Measurements from ENCODE around the gene SERINC4. TPM values are rescaled to one million over a fixed set of nuclear protein-coding genes. Genes with fewer than 3 reads are reported as not detected.

Gene SERINC4
- total and polyA plus RNA-seq, 9 of the 15 experiments (the other 6 are each of a cell fraction or from before 2014, with no cell fraction given): 0.14 to 0.86 (median 0.18) TPM; not detected in 2

- TF ChIP-seq TEAD2 (tag; IDR thresholded peaks at IDR 0.05): no peak
- peak; percentile 96 for TF ChIP-seq SUPT5H (IDR thresholded peaks at IDR 0.05)
- TF ChIP-seq MAX (CRISPR knock-in tag; IDR thresholded peaks at IDR 0.05): peak; percentile 98
- peak; percentile 13; the same call in 1 of the 2 replicates for TF ChIP-seq MXI1 (IDR thresholded peaks at IDR 0.05; ENCODE audit: low read depth, low read length)
- no peak for TF ChIP-seq RHOXF2B (CRISPR knock-in tag; conservative IDR thresholded peaks at IDR 0.05)
- TF ChIP-seq SP2 (IDR thresholded peaks at IDR 0.05; ENCODE audit: extremely low read depth, low read depth, low read length, poor library complexity, severe bottlenecking): peak; percentile 49
- no peak for TF ChIP-seq ZNF165 (CRISPR knock-in tag; IDR thresholded peaks at IDR 0.05; ENCODE audit: borderline replicate concordance)
- peak; percentile 2 for TF ChIP-seq ZFP36 (IDR thresholded peaks at IDR 0.05; ENCODE audit: low read depth, low read length, partially characterized antibody)
- no peak for TF ChIP-seq PRPF4 (IDR thresholded peaks at IDR 0.05; ENCODE audit: insufficient read depth, low read depth, low read length, poor library complexity, severe bottlenecking)
- no peak for TF ChIP-seq NCOA4 (IDR thresholded peaks at IDR 0.05; ENCODE audit: partially characterized antibody)
- TF ChIP-seq ZNF24 (IDR thresholded peaks at IDR 0.05): no peak; the same call in 1 of the 2 replicates
- TF ChIP-seq ZNF384 (IDR thresholded peaks at IDR 0.05; ENCODE audit: low read depth, low read length): peak; percentile 63; the same call in 1 of the 2 replicates
- no peak for TF ChIP-seq SMAD3 (CRISPR knock-in tag; conservative IDR thresholded peaks at IDR 0.05)
- TF ChIP-seq ZNF589 (CRISPR knock-in tag; IDR thresholded peaks at IDR 0.05; ENCODE audit: low read depth): peak; percentile 64; the same call in 1 of the 2 replicates
- TF ChIP-seq HEY1 (CRISPR knock-in tag; IDR thresholded peaks at IDR 0.05; ENCODE audit: borderline replicate concordance): no peak
- peak; percentile 92 for TF ChIP-seq RNF2 (IDR thresholded peaks at IDR 0.05)
- no peak for TF ChIP-seq MED1 (CRISPR knock-in tag; IDR thresholded peaks at IDR 0.05; ENCODE audit: borderline replicate concordance)
- TF ChIP-seq ILK (tag; IDR thresholded peaks at IDR 0.05; ENCODE audit: borderline replicate concordance, low read depth): no peak
- TF ChIP-seq BCL6 (CRISPR knock-in tag; IDR thresholded peaks at IDR 0.05): no peak
- TF ChIP-seq ARID2 (IDR thresholded peaks at IDR 0.05): 0 out of 2 replicates have a peak, but pooled peaks have one; percentile 33
- TF ChIP-seq ZNF175 (CRISPR knock-in tag; IDR thresholded peaks at IDR 0.05; ENCODE audit: low read depth): no peak
- TF ChIP-seq BRF2 (IDR thresholded peaks at IDR 0.05; ENCODE audit: borderline replicate concordance, insufficient read depth, insufficient read length): no peak
- no peak for TF ChIP-seq NR2C1 (IDR thresholded peaks at IDR 0.05)
- 0 out of 2 replicates have a peak, but pooled peaks have one; percentile 25 for TF ChIP-seq NR2C1 (tag; IDR thresholded peaks at IDR 0.05)
- no peak for TF ChIP-seq ZBTB43 (CRISPR knock-in tag; IDR thresholded peaks at IDR 0.05)
- no peak for TF ChIP-seq XRCC3 (IDR thresholded peaks at IDR 0.05)
- peak; percentile 51 for TF ChIP-seq SMAD1 (IDR thresholded peaks at IDR 0.05; ENCODE audit: low read depth, low read length, partially characterized antibody)
Observed at GRCh38 chr15:43824302-43825246, 24.6 kb upstream of the SERINC4 start, which contains the start of gene MFAP1 (continued).
